ENCODE data around the gene MAP2.

The MAP2 gene

GRCh38 chr2:209702775-209703174, 278.9 kb downstream of the MAP2 start:
- no peak for DNase-seq

GRCh38 chr2:209713219-209713618, 289.4 kb downstream of the MAP2 start:
- DNase-seq = no peak

GRCh38 chr2:209719034-209719433, 295.2 kb downstream of the MAP2 start:
- DNase-seq = no peak

GRCh38 chr2:209721497-209721896, 297.6 kb downstream of the MAP2 start:
- no peak for DNase-seq

- DNase-seq = no peak
These were observed 302.5 kb downstream of the MAP2 start for GRCh38 chr2:209726311-209726710.

- DNase-seq = no peak
These were observed 303.2 kb downstream of the MAP2 start for GRCh38 chr2:209727077-209727476.

GRCh38 chr2:209734805-209735204, 311.0 kb downstream of the MAP2 start:
- no peak for DNase-seq

- no peak for DNase-seq
These were observed 318.1 kb downstream of the MAP2 start for GRCh38 chr2:209741953-209742352.

GRCh38 chr2:209753020-209753419, 329.2 kb downstream of the MAP2 start:
- no peak for DNase-seq

- DNase-seq = no peak
These were observed 333.3 kb downstream of the MAP2 start for GRCh38 chr2:209757163-209757562.

GRCh38 chr2:209761566-209761965, 337.7 kb downstream of the MAP2 start:
- no peak for DNase-seq

- DNase-seq = no peak
These were observed 338.7 kb downstream of the MAP2 start for GRCh38 chr2:209762563-209762962.

- DNase-seq = no peak
These were observed 339.3 kb downstream of the MAP2 start for GRCh38 chr2:209763106-209763505.

- no peak for DNase-seq
These were observed 342.8 kb downstream of the MAP2 start for GRCh38 chr2:209766613-209767012.

- DNase-seq = no peak
These were observed 343.5 kb downstream of the MAP2 start for GRCh38 chr2:209767316-209767715.

GRCh38 chr2:209768557-209768956, 344.7 kb downstream of the MAP2 start:
- DNase-seq = no peak

GRCh38 chr2:209771474-209772289, 347.8 kb downstream of the MAP2 start, which contains the start of gene UNC80:
Gene UNC80, plus strand, starts transcription at chr2:209771832. Its CDS starts 241 bp downstream, at chr2:209772073.
- peak in 49 of 51 donors; percentile 5 to 83 (median 56) for DNase-seq

GRCh38 chr2:209772290-209772685, 348.4 kb downstream of the MAP2 start:
- DNase-seq = peak in 6 of 51 donors; percentile 1 to 27 (median 13)

- DNase-seq = peak in 1 of 51 donors; percentile 12
These were observed 349.5 kb downstream of the MAP2 start for GRCh38 chr2:209773377-209773776.

Measured in hypothalamus (tissue), 51 donors.